HG02870 (cell line): ENCODE data around the gene PLCG2.
A peak's percentile ranks its signal among the peaks of the same experiment; 100 is the strongest.
"Not testable (repeated sequence)": the region's sequence is repeated elsewhere in the genome, so short reads cannot be mapped to it uniquely, and the experiment has no call there.

Source experiments
- ATAC-seq: cut with Tn5 transposase; IDR thresholded peaks from one replicate; pipeline ENCODE4 v1.9.1; 2021; ENCODE audit warnings: mild to moderate bottlenecking, moderate library complexity; ENCODE audit not compliant: unreplicated experiment

PLCG2 gene

GRCh38 chr16:81752876-81753227 is 26.2 kb upstream of the PLCG2 start:
- no peak for ATAC-seq

GRCh38 chr16:81754858-81755257 is 24.2 kb upstream of the PLCG2 start:
- no peak for ATAC-seq

- ATAC-seq = no peak
Observed at GRCh38 chr16:81755915-81756614, 23.0 kb upstream of the PLCG2 start.

- ATAC-seq = no peak
Observed at GRCh38 chr16:81756615-81757356, 22.3 kb upstream of the PLCG2 start.

- ATAC-seq = no peak
Observed at GRCh38 chr16:81758376-81758775, 20.7 kb upstream of the PLCG2 start.

GRCh38 chr16:81762322-81762721 is 16.8 kb upstream of the PLCG2 start:
- ATAC-seq = not testable (repeated sequence)

- ATAC-seq = no peak
Observed at GRCh38 chr16:81765111-81765919, 13.8 kb upstream of the PLCG2 start.

GRCh38 chr16:81765969-81766368 is 13.1 kb upstream of the PLCG2 start:
- no peak for ATAC-seq

GRCh38 chr16:81767987-81768592 is 11.0 kb upstream of the PLCG2 start:
- ATAC-seq = no peak

GRCh38 chr16:81770008-81770407 is 9.1 kb upstream of the PLCG2 start:
- no peak for ATAC-seq

GRCh38 chr16:81774348-81774747 is 4.7 kb upstream of the PLCG2 start:
- ATAC-seq = no peak

GRCh38 chr16:81775570-81775969 is 3.5 kb upstream of the PLCG2 start:
- no peak for ATAC-seq

GRCh38 chr16:81778231-81778630 is 860 bp upstream of the PLCG2 start:
- ATAC-seq = no peak

- ATAC-seq = peak; percentile 15
Observed at GRCh38 chr16:81779536-81780320, 637 bp downstream of the PLCG2 start.

GRCh38 chr16:81780350-81780749 is 1.3 kb downstream of the PLCG2 start:
- ATAC-seq = no peak

- no peak for ATAC-seq
Observed at GRCh38 chr16:81782236-81782635, 3.1 kb downstream of the PLCG2 start.

- no peak for ATAC-seq
Observed at GRCh38 chr16:81784072-81784795, 5.1 kb downstream of the PLCG2 start.

- ATAC-seq = no peak
Observed at GRCh38 chr16:81785138-81785924, 6.2 kb downstream of the PLCG2 start.

GRCh38 chr16:81786321-81786720 is 7.2 kb downstream of the PLCG2 start:
- ATAC-seq = no peak
